ENCODE measurements around the gene R3HCC1L.
A peak's percentile ranks its signal among the peaks of the same experiment; 100 is the strongest.

R3HCC1L gene

DNA sequence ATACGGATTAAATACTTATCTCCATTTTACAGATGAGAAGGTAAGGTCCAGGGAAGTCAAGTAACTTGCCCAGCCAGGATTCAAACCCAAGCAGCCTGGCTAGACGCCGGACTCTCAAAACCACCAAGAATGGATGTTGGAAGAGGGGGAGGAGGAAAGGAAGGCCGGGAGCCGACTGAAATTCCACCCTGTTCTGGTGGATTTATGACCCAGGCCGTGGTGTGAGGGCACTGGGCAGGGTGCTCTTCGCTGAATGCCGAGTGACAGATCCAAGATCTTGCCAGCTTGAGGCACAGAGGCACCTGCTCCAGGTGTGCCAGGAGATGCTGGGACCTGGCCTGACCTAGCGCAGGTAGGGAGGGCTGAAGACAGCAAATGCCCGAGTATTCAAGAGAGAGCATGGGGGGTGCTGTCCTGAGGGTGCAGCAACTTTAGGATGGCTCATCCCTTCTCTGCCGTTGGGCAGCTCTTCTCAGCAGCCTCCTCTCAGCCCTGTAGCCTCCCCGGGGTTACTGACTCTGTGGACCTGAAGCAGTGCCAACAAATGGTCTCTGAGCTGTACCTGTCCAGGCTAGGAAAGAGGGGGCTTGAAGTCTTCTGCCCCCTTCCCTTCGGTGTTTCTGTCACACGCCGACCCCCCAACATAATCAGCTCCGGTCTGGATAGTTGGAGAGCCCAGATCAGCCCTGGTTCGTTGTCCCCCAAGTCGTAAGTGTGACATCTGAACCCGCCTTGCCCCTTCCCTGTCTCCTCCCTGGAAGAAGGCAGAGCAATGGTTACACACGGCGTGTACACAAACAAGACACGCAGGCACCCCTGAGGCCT is 132.8 kb downstream of the R3HCC1L start:
- TF ChIP-seq, protein P1, sequence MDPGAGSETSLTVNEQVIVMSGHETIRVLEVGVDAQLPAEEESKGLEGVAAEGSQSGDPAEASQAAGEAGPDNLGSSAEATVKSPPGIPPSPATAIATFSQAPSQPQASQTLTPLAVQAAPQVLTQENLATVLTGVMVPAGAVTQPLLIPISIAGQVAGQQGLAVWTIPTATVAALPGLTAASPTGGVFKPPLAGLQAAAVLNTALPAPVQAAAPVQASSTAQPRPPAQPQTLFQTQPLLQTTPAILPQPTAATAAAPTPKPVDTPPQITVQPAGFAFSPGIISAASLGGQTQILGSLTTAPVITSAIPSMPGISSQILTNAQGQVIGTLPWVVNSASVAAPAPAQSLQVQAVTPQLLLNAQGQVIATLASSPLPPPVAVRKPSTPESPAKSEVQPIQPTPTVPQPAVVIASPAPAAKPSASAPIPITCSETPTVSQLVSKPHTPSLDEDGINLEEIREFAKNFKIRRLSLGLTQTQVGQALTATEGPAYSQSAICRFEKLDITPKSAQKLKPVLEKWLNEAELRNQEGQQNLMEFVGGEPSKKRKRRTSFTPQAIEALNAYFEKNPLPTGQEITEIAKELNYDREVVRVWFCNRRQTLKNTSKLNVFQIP (CRISPR knock-in tag; IDR thresholded peaks at IDR 0.05; ENCODE audit: borderline replicate concordance, low read depth), result no peak
- TF ChIP-seq, protein P2, sequence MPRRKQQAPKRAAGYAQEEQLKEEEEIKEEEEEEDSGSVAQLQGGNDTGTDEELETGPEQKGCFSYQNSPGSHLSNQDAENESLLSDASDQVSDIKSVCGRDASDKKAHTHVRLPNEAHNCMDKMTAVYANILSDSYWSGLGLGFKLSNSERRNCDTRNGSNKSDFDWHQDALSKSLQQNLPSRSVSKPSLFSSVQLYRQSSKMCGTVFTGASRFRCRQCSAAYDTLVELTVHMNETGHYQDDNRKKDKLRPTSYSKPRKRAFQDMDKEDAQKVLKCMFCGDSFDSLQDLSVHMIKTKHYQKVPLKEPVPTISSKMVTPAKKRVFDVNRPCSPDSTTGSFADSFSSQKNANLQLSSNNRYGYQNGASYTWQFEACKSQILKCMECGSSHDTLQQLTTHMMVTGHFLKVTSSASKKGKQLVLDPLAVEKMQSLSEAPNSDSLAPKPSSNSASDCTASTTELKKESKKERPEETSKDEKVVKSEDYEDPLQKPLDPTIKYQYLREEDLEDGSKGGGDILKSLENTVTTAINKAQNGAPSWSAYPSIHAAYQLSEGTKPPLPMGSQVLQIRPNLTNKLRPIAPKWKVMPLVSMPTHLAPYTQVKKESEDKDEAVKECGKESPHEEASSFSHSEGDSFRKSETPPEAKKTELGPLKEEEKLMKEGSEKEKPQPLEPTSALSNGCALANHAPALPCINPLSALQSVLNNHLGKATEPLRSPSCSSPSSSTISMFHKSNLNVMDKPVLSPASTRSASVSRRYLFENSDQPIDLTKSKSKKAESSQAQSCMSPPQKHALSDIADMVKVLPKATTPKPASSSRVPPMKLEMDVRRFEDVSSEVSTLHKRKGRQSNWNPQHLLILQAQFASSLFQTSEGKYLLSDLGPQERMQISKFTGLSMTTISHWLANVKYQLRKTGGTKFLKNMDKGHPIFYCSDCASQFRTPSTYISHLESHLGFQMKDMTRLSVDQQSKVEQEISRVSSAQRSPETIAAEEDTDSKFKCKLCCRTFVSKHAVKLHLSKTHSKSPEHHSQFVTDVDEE (CRISPR knock-in tag; IDR thresholded peaks at IDR 0.05), result no peak
- TF ChIP-seq ZNF70 (CRISPR knock-in tag; IDR thresholded peaks at IDR 0.05) (no peak), OSR1 (CRISPR knock-in tag; IDR thresholded peaks at IDR 0.05) (no peak), RARB (CRISPR knock-in tag; IDR thresholded peaks at IDR 0.05) (no peak), ZFP30 (CRISPR knock-in tag; IDR thresholded peaks at IDR 0.05) (no peak), TOX (CRISPR knock-in tag; IDR thresholded peaks at IDR 0.05; ENCODE audit: borderline replicate concordance) (no peak), ZC3H10 (CRISPR knock-in tag; IDR thresholded peaks at IDR 0.05) (no peak), ZFP3 (CRISPR knock-in tag; IDR thresholded peaks at IDR 0.05) (no peak), GLIS3 (CRISPR knock-in tag; IDR thresholded peaks at IDR 0.05) (no peak)
- TF ChIP-seq, protein P3, sequence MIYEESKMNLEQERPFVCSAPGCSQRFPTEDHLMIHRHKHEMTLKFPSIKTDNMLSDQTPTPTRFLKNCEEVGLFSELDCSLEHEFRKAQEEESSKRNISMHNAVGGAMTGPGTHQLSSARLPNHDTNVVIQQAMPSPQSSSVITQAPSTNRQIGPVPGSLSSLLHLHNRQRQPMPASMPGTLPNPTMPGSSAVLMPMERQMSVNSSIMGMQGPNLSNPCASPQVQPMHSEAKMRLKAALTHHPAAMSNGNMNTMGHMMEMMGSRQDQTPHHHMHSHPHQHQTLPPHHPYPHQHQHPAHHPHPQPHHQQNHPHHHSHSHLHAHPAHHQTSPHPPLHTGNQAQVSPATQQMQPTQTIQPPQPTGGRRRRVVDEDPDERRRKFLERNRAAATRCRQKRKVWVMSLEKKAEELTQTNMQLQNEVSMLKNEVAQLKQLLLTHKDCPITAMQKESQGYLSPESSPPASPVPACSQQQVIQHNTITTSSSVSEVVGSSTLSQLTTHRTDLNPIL (CRISPR knock-in tag; IDR thresholded peaks at IDR 0.05; ENCODE audit: low read depth), result no peak
- no peak for ATAC-seq

DNA sequence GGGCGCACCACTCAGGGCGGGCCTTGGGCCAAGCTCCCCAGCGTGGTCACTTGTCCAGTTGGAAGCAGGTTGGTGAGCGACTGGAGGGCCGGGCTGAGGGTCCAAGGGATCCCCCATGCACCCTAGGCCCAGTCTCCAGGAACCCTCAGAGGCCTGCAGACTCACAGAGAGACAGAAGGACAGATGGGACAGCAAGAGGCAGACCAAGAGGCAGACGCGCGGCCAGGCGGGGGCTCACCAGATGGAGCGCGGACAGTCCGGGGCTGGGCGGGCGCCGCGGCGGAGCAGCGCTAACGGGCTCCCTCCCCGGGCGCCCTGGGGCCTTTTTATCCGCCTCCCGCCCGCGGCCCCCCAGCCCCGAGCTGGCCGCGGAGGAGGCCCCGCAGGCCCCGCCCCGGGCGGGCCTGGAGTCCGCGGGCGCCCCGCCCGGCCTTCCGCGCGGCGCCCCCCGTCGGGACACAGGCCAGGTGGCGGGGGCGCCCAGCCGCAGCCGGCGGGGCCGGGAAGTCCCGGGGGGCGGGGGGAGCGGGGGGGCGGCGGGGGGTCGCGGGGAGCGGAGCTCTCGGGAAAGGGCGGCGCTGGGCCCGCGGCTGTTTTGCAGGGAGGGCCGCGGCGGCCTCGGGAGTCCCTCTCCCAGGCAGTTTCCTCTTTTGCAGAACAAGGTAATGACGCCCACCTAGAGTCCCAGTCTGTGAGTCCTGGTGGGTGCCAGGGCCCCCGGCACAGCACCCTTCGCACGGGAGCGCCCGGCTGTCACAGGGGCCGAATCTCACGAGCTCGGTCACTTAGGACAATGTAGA is 133.6 kb downstream of the R3HCC1L start, which contains the start of gene LOXL4:
Gene LOXL4, minus strand, starts transcription at position 301 of the 800 bp plus-strand sequence. CDS start 5,175 bp downstream, outside the sequence.
- peak; percentile 28 for ATAC-seq
- TF ChIP-seq ZFP3 (CRISPR knock-in tag; IDR thresholded peaks at IDR 0.05), result no peak
- TF ChIP-seq CSDC2 (CRISPR knock-in tag; IDR thresholded peaks at IDR 0.05), result no peak
- no peak for TF ChIP-seq BACH2 (CRISPR knock-in tag; IDR thresholded peaks at IDR 0.05; ENCODE audit: borderline replicate concordance)
- no peak for TF ChIP-seq SNAI2 (CRISPR knock-in tag; IDR thresholded peaks at IDR 0.05)
- no peak for TF ChIP-seq ZC3H10 (CRISPR knock-in tag; IDR thresholded peaks at IDR 0.05)
- TF ChIP-seq RARB (CRISPR knock-in tag; IDR thresholded peaks at IDR 0.05), result no peak

DNA sequence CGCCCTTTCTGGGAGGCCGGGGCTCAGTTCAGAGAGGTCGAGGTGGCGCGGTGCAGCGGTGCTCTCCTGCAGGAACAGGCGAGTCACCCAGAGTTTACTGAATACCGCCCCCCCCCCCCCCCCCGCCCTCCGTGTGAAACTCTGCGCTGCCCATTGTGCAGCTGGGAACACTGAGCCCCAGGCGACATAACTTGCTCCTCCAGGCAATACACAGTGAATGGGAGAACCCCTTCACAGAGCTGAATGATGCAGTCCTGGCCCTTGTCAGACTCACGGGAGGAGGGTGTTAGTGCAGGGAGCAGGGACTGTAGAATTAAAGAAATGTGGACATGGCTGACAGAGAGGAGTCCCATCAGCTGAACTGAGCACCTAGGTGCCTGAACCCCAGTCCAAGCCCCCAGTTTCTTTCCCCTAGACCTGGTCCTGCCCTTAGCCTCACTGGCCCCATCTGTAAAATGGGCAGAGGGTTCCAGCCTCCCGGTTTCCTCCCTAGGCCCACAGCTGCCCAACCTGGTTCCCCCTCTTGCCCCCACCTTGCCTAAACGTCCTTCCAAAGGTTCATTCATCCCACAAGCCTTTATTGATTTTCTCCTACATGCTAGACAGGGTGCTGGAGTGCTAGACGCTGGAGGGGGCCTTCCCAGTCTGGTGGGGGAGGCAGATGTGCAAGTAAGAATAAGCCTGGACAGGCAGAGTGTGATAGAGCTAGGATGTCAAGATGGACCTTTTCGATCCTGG is 134.4 kb downstream of the R3HCC1L start:
- TF ChIP-seq, protein P4, sequence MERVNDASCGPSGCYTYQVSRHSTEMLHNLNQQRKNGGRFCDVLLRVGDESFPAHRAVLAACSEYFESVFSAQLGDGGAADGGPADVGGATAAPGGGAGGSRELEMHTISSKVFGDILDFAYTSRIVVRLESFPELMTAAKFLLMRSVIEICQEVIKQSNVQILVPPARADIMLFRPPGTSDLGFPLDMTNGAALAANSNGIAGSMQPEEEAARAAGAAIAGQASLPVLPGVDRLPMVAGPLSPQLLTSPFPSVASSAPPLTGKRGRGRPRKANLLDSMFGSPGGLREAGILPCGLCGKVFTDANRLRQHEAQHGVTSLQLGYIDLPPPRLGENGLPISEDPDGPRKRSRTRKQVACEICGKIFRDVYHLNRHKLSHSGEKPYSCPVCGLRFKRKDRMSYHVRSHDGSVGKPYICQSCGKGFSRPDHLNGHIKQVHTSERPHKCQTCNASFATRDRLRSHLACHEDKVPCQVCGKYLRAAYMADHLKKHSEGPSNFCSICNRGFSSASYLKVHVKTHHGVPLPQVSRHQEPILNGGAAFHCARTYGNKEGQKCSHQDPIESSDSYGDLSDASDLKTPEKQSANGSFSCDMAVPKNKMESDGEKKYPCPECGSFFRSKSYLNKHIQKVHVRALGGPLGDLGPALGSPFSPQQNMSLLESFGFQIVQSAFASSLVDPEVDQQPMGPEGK (CRISPR knock-in tag; IDR thresholded peaks at IDR 0.05; ENCODE audit: borderline replicate concordance), result no peak
- TF ChIP-seq ARNTL (CRISPR knock-in tag; IDR thresholded peaks at IDR 0.05; ENCODE audit: borderline replicate concordance, low read depth) (no peak), CSDC2 (CRISPR knock-in tag; IDR thresholded peaks at IDR 0.05) (no peak), TOX (CRISPR knock-in tag; IDR thresholded peaks at IDR 0.05; ENCODE audit: borderline replicate concordance) (no peak), OSR1 (CRISPR knock-in tag; IDR thresholded peaks at IDR 0.05) (no peak), ZNF70 (CRISPR knock-in tag; IDR thresholded peaks at IDR 0.05) (no peak), ZFP3 (CRISPR knock-in tag; IDR thresholded peaks at IDR 0.05) (no peak), TCF4 (CRISPR knock-in tag; IDR thresholded peaks at IDR 0.05; ENCODE audit: borderline replicate concordance) (no peak), BACH2 (CRISPR knock-in tag; IDR thresholded peaks at IDR 0.05; ENCODE audit: borderline replicate concordance) (no peak), GLIS3 (CRISPR knock-in tag; IDR thresholded peaks at IDR 0.05) (no peak), ESRRG (CRISPR knock-in tag; IDR thresholded peaks at IDR 0.05) (no peak), ZFP30 (CRISPR knock-in tag; IDR thresholded peaks at IDR 0.05) (no peak)
- TF ChIP-seq, protein P2 (CRISPR knock-in tag; IDR thresholded peaks at IDR 0.05), result no peak
- TF ChIP-seq, protein P1 (CRISPR knock-in tag; IDR thresholded peaks at IDR 0.05; ENCODE audit: borderline replicate concordance, low read depth), result no peak
- TF ChIP-seq, protein P3 (CRISPR knock-in tag; IDR thresholded peaks at IDR 0.05; ENCODE audit: low read depth), result no peak
- ATAC-seq, result no peak; the same call in 2 of the 3 replicates
